ENCODE data around the gene ZNF18.

GRCh38 chr17:12037970-12038369, 40.7 kb upstream of the ZNF18 start:
- TF ChIP-seq CTCF (CRISPR knock-in tag; IDR thresholded peaks at IDR 0.05) (no peak), CHD4 (IDR thresholded peaks at IDR 0.05; ENCODE audit: borderline replicate concordance, low read length) (no peak), GATAD2A (CRISPR knock-in tag; IDR thresholded peaks at IDR 0.05) (no peak), ZNF577 (CRISPR knock-in tag; IDR thresholded peaks at IDR 0.05; ENCODE audit: borderline replicate concordance, low read depth) (no peak), NFE2L2 (IDR thresholded peaks at IDR 0.05; ENCODE audit: low read length) (no peak), FOSL1 (CRISPR knock-in tag; IDR thresholded peaks at IDR 0.05; ENCODE audit: borderline replicate concordance) (no peak), POLR2A (IDR thresholded peaks at IDR 0.05; ENCODE audit: insufficient read depth in 1 of 2, low read depth in 2 of 2, low read length in 2 of 2) (no peak), EP300 (IDR thresholded peaks at IDR 0.05; ENCODE audit: low read depth in 2 of 2, low read length in 2 of 2) (no peak), EP300 (CRISPR knock-in tag; IDR thresholded peaks at IDR 0.05; ENCODE audit: borderline replicate concordance) (no peak), BCL3 (CRISPR knock-in tag; IDR thresholded peaks at IDR 0.05) (no peak), HNF4G (IDR thresholded peaks at IDR 0.05; ENCODE audit: borderline replicate concordance, low read depth, low read length) (no peak), HNF4G (CRISPR knock-in tag; IDR thresholded peaks at IDR 0.05; ENCODE audit: borderline replicate concordance, low read depth) (no peak), TIGD3 (CRISPR knock-in tag; IDR thresholded peaks at IDR 0.05; ENCODE audit: borderline replicate concordance) (no peak), TARDBP (CRISPR knock-in tag; IDR thresholded peaks at IDR 0.05) (no peak), TAF1 (CRISPR knock-in tag; IDR thresholded peaks at IDR 0.05) (no peak), SIX4 (CRISPR knock-in tag; IDR thresholded peaks at IDR 0.05) (no peak)

Data from HepG2 (cell line).